ENCODE measurements around the gene RNF11.
"Not testable (repeated sequence)": the region's sequence is repeated elsewhere in the genome, so short reads cannot be mapped to it uniquely, and the experiment has no call there.

The RNF11 gene

DNA sequence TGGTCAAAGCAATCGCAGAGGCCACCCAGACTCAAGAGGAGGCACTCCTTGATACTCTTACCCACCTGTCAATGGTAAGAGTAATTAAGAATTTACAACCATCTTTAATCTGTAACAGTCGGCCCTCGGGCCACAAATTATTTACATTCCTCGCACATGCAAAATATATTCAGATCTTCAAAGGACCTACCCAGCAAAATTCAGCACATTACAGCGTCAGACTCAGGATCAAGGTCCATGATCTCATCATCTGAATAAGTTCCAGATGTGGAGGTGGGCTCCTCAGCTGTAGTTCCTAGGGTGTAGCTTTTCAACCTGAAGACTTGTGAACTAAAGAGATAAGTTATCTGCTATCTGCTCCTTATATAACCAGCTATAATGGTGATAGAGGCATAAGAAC lies 17.1 kb upstream of the RNF11 start:
- H3K27me3 Mint-ChIP-seq: peaks cover 9% of the 10 kb centered on the region

DNA sequence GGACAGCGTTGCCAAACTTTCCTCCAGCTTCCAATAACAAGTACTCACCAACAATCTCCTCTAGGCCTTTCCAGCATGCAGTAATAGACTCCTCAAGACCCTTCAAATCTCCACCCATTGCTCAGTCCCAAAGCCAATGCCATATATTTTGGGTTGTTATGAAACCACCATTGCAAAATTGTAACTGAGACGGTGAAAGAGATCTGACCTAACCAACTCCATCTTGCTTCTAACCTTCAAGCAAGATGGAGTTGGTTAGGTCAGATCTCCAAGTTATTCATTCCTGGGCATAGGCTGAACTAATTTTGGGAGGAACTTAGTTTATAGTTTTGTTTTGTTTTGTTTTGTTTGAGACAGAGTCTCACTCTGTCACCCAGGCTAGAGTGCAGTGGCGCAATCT lies 14.5 kb upstream of the RNF11 start:
- ATAC-seq, H3K9me3 Mint-ChIP-seq, H3K4me1 Mint-ChIP-seq, H3K27me3 Mint-ChIP-seq, H3K36me3 Mint-ChIP-seq, H3K27ac Mint-ChIP-seq, H3K4me3 Mint-ChIP-seq: not testable (repeated sequence)

More for the DNA sequence above, 17.1 kb upstream of the RNF11 start:
- Mint-ChIP-seq H3K9me3 (no peaks in the 10 kb centered on the region), H3K4me1 (peaks cover 20% of the 10 kb centered on the region), H3K36me3 (no peaks in the 10 kb centered on the region), H3K27ac (no peak overlapping the region), H3K4me3 (no peak overlapping the region)
- ATAC-seq: no peak

DNA sequence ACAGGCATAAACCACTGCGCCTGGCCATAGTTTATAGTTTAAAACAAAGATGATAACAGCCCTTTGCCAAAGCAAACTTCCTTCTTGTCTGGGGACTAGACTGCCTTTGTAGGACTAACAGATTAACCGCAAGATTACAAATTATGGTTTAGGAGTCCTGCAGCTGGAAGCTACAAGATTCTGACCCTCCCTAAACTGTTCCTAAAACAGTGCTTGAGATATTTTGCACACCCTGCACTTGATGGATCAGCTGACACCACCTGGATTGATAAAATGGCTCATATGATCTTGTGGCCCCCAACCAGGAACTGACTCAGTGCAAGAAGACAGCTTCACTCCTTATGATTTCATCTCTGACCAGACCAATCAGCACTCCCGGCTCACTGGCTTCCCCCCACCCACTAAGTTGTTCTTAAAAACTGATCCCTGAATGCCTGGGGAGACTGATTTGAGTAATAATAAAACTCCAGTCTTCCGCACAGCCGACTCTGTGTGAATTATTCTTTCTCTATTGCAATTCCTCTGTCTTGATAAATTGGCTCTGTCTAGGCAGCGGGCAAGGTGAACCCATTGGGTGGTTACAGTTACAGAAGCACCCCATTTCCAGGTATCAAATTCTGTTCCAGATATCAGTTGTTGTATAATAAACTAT lies 13.8 kb upstream of the RNF11 start:
- no peaks in the 10 kb centered on the region for H3K9me3 Mint-ChIP-seq
- H3K36me3 Mint-ChIP-seq: no peaks in the 10 kb centered on the region
- no peak overlapping the region for H3K27ac Mint-ChIP-seq
- peaks cover 9% of the 10 kb centered on the region for H3K27me3 Mint-ChIP-seq
- no peaks in the 10 kb centered on the region for H3K4me1 Mint-ChIP-seq
- ATAC-seq: no peak
- H3K4me3 Mint-ChIP-seq: no peak overlapping the region

DNA sequence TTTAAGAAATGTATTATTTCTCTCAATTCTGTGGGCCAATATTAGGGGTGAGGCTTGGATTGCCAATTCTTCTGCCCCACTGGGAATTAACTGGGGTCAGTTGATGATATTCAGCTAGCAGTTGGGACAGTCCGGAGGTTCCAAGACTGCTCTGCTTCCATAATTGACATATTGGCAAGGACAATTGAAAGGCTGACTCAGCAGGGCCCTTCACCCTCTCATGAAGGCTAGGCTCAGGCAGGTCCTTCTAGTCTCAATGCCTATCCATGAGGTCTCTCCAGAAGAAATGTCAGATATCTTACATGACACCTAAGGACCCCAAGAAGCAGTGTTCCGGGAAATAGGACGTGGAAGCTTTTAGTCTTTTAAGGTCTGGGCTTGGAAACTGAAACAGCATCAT lies 13.3 kb upstream of the RNF11 start:
- no peak overlapping the region for H3K4me3 Mint-ChIP-seq
- H3K9me3 Mint-ChIP-seq: no peaks in the 10 kb centered on the region
- no peak overlapping the region for H3K27ac Mint-ChIP-seq
- H3K4me1 Mint-ChIP-seq: no peaks in the 10 kb centered on the region
- H3K36me3 Mint-ChIP-seq: no peaks in the 10 kb centered on the region
- ATAC-seq: no peak
- peaks cover 9% of the 10 kb centered on the region for H3K27me3 Mint-ChIP-seq

DNA sequence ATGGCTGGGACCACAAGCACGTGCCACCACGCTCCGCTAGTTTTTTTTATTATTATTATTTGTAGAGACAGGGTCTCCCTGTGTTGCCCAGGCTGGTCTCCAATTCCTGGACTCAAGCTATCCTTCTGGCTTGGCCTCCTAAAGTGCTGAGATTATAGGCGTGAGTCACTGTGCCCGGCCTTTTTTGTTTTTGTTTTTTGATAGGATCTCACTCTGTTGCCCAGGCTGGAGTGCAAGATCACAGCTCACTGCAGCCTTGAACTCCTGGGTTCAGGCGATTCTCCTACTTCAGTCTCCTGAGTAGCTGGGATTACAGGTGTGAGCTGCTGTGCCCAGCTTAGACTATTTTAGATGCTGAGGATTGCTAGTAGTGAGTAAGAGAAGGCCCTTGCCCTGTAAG lies 11.8 kb upstream of the RNF11 start:
- Mint-ChIP-seq H3K36me3 (no peaks in the 10 kb centered on the region), H3K4me3 (no peak overlapping the region), H3K27ac (no peak overlapping the region), H3K9me3 (no peaks in the 10 kb centered on the region), H3K27me3 (peaks cover 9% of the 10 kb centered on the region), H3K4me1 (no peaks in the 10 kb centered on the region)
- no peak for ATAC-seq

DNA sequence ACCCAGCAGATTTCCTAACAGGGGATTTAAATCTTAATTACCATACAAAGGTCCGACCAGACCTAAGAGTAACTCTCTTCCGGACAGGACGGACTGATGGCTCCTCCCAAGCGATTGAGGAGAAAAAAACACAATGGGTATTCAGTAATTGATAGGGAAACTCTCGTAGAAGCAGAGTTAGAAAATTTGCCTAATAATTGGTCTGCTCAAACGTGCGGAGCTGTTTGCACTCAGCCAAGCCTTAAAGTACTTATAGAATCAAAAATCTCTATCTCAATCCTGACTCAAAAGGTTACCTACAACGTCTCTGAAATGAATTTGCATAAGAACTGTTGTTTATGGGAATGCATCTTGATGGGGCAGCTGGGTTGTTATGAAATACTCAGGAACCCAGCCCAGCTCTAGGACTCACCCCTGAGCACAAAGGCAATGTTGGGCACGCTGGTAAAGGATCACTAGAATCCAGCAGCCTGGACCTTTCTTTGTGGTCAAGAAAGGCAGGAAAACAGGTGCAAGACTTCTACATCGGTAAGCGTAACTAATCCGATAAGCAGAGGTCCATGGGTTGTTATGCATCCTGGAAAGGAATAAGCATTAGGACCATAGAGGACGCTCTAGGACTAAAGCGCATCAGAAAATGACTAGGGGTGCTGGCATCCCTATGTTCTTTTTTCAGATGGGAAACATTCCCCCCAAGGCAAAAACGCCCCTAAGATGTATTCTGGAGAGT lies 8.7 kb upstream of the RNF11 start:
- H3K27me3 Mint-ChIP-seq, ATAC-seq, H3K9me3 Mint-ChIP-seq: not testable (repeated sequence)

DNA sequence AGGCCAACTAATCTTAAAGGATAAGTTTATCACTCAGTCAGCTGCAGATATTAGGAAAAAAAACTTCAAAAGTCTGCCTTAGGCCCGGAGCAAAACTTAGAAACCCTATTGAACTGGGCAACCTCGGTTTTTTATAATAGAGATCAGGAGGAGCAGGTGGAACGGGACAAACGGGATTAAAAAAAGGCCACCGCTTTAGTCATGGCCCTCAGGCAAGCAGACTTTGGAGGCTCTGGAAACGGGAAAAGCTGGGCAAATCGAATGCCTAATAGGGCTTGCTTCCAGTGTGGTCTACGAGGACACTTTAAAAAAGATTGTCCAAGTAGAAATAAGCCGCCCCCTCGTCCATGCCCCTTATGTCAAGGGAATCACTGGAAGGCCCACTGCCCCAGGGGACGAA lies 7.6 kb upstream of the RNF11 start:
- not testable (repeated sequence) for H3K4me1 Mint-ChIP-seq, H3K27ac Mint-ChIP-seq, H3K36me3 Mint-ChIP-seq, ATAC-seq, H3K4me3 Mint-ChIP-seq, H3K27me3 Mint-ChIP-seq, H3K9me3 Mint-ChIP-seq

More for the DNA sequence above, 8.7 kb upstream of the RNF11 start:
- H3K4me1 Mint-ChIP-seq, H3K36me3 Mint-ChIP-seq, H3K27ac Mint-ChIP-seq, H3K4me3 Mint-ChIP-seq: not testable (repeated sequence)

DNA sequence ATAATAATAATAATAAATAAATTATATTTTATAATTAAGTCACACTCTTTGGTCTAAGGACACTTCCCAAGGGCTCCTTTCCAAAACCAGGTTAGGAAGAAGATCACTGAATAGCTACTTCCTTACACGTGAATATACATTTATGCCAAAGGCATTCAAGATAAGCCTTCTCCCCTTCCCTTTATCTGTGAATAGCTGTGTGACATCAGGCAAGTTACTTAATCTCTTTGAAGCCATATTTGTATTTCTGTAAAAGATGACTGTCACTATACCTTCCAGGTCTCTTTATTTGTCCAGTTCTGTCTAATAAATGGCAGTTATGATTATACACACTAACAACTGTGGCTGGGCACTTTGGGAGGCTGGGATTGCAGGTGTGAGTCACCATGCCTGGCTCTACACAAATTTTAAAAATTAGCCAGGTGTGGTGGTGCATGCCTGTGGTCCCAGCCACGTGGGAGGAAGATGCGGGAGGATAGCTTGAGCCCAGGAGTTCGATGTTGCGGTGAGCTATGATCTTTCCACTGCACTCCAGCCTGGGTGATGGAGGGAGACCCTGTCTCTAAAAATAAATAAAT lies 5.5 kb upstream of the RNF11 start:
- Mint-ChIP-seq H3K36me3 (no peaks in the 10 kb centered on the region), H3K4me3 (no peak overlapping the region), H3K4me1 (peaks cover 18% of the 10 kb centered on the region), H3K27me3 (no peaks in the 10 kb centered on the region), H3K9me3 (no peaks in the 10 kb centered on the region), H3K27ac (no peak overlapping the region)
- ATAC-seq: no peak

DNA sequence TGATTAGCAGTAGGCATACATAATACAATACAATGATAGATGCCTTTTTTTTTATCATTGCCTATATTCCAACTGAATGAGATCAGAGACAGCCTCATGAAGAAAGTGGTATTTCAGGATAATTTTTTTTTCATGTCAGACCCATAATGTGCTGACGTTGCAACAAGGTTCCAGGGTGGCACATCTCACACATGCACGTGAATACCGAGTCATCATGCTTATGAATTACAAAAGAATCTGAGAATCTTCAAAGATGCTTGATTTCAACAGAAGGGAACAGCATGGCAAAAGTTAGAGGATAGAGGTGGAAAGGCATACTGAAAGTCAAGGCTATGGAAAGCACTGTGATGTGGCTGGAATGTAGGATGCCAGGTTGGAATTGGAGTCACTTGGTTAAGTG lies 5.0 kb upstream of the RNF11 start:
- Mint-ChIP-seq H3K4me1 (peaks cover 23% of the 10 kb centered on the region), H3K36me3 (no peaks in the 10 kb centered on the region), H3K27me3 (no peaks in the 10 kb centered on the region), H3K4me3 (no peak overlapping the region), H3K27ac (no peak overlapping the region), H3K9me3 (no peaks in the 10 kb centered on the region)
- no peak for ATAC-seq

DNA sequence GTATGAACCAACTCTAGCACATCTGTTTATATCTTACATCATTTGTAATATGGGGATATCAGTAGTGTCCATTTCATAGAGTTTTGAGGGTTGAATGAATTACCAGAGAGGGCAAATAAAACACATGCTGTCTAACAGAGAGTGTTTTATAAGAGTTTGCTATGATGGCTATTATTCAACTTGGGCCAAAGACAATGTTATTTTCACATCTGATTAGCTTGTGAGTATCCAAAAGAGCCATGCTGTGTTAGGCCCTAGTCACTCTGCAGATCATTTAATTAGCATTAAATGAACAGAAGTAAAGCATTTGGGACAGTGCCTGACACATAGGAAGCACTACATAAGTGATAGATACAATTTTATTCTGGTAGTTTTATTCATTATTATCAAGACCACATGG lies 4.2 kb upstream of the RNF11 start:
- Mint-ChIP-seq H3K4me3 (no peak overlapping the region), H3K27ac (no peak overlapping the region), H3K36me3 (no peaks in the 10 kb centered on the region), H3K4me1 (peaks cover 23% of the 10 kb centered on the region), H3K9me3 (no peaks in the 10 kb centered on the region), H3K27me3 (no peaks in the 10 kb centered on the region)
- ATAC-seq: no peak

DNA sequence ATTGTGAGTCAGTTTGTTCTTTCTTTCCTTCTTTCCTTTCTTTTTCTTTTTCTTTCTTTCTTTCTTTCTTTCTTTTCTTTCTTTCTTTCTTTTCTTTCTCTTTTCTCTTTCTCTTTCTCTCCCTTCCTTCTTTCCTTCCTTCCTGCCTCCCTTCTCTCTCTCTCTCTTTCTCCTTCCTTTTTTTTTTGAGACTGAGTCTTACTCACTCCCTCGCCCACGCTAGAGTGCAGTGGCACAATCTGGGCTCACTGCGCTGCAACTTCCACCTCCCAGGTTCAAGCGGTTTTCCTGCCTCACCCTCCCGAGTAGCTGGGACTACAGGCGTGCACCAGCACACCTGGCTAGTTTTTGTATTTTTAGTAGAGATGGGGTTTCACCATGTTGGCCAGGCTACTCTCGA lies 1.8 kb upstream of the RNF11 start:
- not testable (repeated sequence) for ATAC-seq, H3K27me3 Mint-ChIP-seq, H3K27ac Mint-ChIP-seq, H3K36me3 Mint-ChIP-seq, H3K9me3 Mint-ChIP-seq
- Mint-ChIP-seq H3K4me3 (peak overlapping the region; percentile 86), H3K4me1 (peaks cover 23% of the 10 kb centered on the region)

DNA sequence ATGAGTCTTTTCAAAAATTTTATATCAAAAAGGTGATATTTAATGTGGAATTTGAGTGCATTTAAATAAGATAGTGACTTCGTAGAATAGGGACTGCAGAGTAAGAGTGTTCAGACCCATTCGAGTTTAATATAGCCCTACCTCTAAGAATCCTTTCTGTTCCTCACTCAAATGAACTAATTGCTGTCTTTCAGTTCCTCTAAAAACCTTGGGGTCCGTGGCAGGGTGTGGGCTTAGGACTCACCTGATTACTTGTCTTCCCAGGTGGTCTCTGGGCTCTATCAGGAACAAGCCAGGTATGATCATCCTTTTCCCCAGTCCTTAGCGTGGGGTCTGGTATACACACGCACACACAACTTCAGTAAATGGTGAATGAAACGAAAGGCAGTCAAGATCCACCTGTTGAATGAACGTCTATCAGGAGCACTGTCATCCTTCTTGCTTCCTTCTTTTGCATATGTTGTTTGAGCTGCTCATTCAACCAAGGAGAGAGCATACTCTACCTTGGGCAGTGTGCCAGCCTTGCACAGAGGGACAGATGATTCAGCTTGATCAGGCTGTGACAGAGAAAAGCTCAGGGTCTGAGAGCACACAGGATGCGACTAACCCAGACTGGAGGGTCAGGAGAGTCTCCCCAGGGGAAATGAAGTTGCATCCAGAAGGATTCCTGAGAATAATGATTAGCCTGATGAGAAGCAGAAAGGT lies 1.2 kb upstream of the RNF11 start:
- no peak overlapping the region for H3K27ac Mint-ChIP-seq
- no peaks in the 10 kb centered on the region for H3K27me3 Mint-ChIP-seq
- H3K4me1 Mint-ChIP-seq: peaks cover 24% of the 10 kb centered on the region
- H3K36me3 Mint-ChIP-seq: peaks cover under 1% of the 10 kb centered on the region
- H3K9me3 Mint-ChIP-seq: no peaks in the 10 kb centered on the region
- peak overlapping the region; percentile 86 for H3K4me3 Mint-ChIP-seq
- ATAC-seq: peak; percentile 91

DNA sequence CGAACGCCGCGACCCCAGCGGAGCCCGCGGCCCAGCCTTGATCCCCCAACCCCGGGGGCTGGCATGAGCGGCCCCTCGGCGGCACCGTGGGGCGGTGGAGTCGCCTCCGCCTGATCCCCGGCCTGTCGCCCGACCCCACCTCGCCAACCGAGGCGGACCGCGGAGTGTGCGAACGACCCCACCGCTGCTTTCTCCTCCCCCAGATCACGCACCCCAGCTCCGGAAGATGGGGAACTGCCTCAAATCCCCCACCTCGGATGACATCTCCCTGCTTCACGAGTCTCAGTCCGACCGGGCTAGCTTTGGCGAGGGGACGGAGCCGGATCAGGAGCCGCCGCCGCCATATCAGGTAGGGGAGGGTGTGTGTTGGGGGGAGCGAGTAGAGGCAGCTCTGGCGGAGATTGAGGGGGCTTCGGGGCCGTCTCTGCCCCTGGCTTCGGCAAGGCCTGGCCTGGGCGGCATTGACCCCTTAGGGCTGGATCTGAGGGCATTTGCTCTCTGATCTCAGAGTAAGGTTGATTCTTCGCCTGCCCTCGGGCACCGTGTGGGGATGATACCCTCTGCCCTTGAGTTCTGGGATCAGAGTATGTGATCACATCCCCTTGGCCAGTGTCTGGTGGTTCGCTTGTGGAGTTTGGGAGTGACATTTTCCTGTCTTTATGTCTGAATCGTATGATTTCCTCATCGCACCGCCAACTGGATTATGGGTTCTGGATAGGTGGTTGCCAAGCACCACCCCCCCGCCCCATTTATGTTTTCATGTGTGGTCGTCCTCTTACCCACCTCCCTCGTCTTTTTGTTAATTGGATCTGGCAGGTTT lies 668 bp downstream of the RNF11 start:
- peak; percentile 49 for ATAC-seq
- Mint-ChIP-seq H3K27ac (no peak overlapping the region), H3K9me3 (no peaks in the 10 kb centered on the region), H3K36me3 (peaks cover 10% of the 10 kb centered on the region), H3K4me1 (peaks cover 43% of the 10 kb centered on the region), H3K4me3 (no peak overlapping the region), H3K27me3 (no peaks in the 10 kb centered on the region)

DNA sequence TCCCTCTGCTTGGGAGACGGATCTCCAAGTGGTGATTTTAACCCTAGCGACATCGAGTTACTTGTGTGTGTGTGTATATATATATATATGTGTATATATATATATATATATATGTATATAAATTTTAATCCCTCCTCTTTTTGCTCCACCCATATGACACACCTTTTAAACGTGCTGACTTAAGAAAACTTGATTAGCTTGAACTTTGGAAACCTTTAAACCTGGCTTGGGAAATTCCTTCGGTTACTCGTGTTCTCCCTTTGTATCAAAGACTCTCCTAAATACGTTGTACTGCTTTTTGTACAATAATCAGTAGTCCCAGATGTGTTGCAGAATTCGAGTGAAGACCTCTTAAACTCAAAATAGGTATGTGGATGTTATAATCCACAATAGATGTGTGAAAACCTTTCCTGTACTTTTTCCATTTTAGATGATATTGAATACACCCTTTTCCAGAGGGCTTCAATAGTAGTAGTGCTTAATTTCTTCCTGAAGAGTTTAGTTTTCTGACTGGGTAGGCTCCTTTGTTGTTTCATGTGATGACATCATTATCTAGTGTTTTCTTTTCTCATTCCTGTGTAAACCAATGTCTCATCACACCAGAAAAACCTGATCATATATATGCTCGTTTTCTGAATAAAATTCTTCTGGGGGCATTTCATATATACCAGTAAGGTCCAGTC lies 1.4 kb downstream of the RNF11 start:
- Mint-ChIP-seq H3K4me1 (peaks cover 43% of the 10 kb centered on the region), H3K27me3 (no peaks in the 10 kb centered on the region), H3K4me3 (no peak overlapping the region), H3K27ac (no peak overlapping the region), H3K9me3 (no peaks in the 10 kb centered on the region), H3K36me3 (peaks cover 10% of the 10 kb centered on the region)
- ATAC-seq: no peak
